T1000 (cell line): Measurements from ENCODE around the gene KRTAP19-8.

Experiments used
- DNase-seq: peaks from one replicate; lab custom pipeline; 2025; ENCODE audit warnings: mixed read lengths; lab: John Stamatoyannopoulos, UW

KRTAP19-8 gene

GRCh38 chr21:31012133-31013089, 25.9 kb downstream of the KRTAP19-8 start:
- no peak for DNase-seq

- no peak for DNase-seq
Measured at GRCh38 chr21:31011412-31011811, 26.9 kb downstream of the KRTAP19-8 start.

- no peak for DNase-seq
Measured at GRCh38 chr21:31008355-31008754, 29.9 kb downstream of the KRTAP19-8 start.

GRCh38 chr21:31005019-31005418, 33.3 kb downstream of the KRTAP19-8 start:
- no peak for DNase-seq

- DNase-seq, result no peak
Measured at GRCh38 chr21:31003471-31003870, 34.8 kb downstream of the KRTAP19-8 start.

- DNase-seq, result no peak
Measured at GRCh38 chr21:30997541-30997940, 40.7 kb downstream of the KRTAP19-8 start.

GRCh38 chr21:30996728-30997127, 41.5 kb downstream of the KRTAP19-8 start:
- DNase-seq, result no peak

- no peak for DNase-seq
Measured at GRCh38 chr21:30994932-30995331, 43.3 kb downstream of the KRTAP19-8 start.

- no peak for DNase-seq
Measured at GRCh38 chr21:30990514-30991262, 47.6 kb downstream of the KRTAP19-8 start.

- DNase-seq, result no peak
Measured at GRCh38 chr21:30988706-30989105, 49.6 kb downstream of the KRTAP19-8 start.
